HEK293 (cell line): ENCODE measurements around the gene TXLNA.
A peak's percentile ranks its signal among the peaks of the same experiment; 100 is the strongest.

ENCODE experiments used
- GFI1B ChIP-seq: fragments of 450-650 bp; formaldehyde crosslinking; IDR thresholded peaks from 2 replicates; pipeline ENCODE4 v1.5.1; 2016; ENCODE audit warnings: missing biosample characterization, missing genetic modification characterization
- KLF1 ChIP-seq: fragments of 450-650 bp; formaldehyde crosslinking; IDR thresholded peaks from 2 replicates; pipeline ENCODE4 v1.5.1; 2016; ENCODE audit warnings: missing biosample characterization, missing genetic modification characterization
- KLF9 ChIP-seq: fragments of 450-650 bp; formaldehyde crosslinking; IDR thresholded peaks from 2 replicates; pipeline ENCODE4 v1.5.1; 2016; ENCODE audit warnings: missing biosample characterization, missing genetic modification characterization, low read depth
- TRIM28 ChIP-seq: IDR thresholded peaks from 2 replicates; pipeline ENCODE4 v1.6.1; 2011; ENCODE audit warnings: low read length, control low read depth, borderline replicate concordance
- ZNF114 ChIP-seq: fragments of 450-650 bp; formaldehyde crosslinking; IDR thresholded peaks from 2 replicates; pipeline ENCODE4 v1.5.0; 2017; ENCODE audit warnings: missing biosample characterization, missing genetic modification characterization
- ZNF132 ChIP-seq: fragments of 450-650 bp; formaldehyde crosslinking; IDR thresholded peaks from 2 replicates; pipeline ENCODE4 v1.5.1; 2017; ENCODE audit warnings: missing biosample characterization, missing genetic modification characterization, borderline replicate concordance
- ZNF157 ChIP-seq: fragments of 450-650 bp; formaldehyde crosslinking; IDR thresholded peaks from 2 replicates; pipeline ENCODE4 v1.5.1; 2016; ENCODE audit warnings: missing biosample characterization, missing genetic modification characterization
- ZNF184 ChIP-seq: fragments of 450-650 bp; IDR thresholded peaks from 2 replicates; pipeline ENCODE4 v1.5.1; 2018; ENCODE audit warnings: missing biosample characterization, mild to moderate bottlenecking, missing genetic modification characterization
- ZNF202 ChIP-seq: fragments of 450-650 bp; formaldehyde crosslinking; IDR thresholded peaks from 2 replicates; pipeline ENCODE4 v1.5.1; 2016; ENCODE audit warnings: missing biosample characterization, missing genetic modification characterization, borderline replicate concordance
- ZNF214 ChIP-seq: fragments of 450-650 bp; formaldehyde crosslinking; IDR thresholded peaks from 2 replicates; pipeline ENCODE4 v1.5.1; 2017; ENCODE audit warnings: missing biosample characterization, mild to moderate bottlenecking, missing genetic modification characterization, borderline replicate concordance
- ZNF350 ChIP-seq: fragments of 450-650 bp; formaldehyde crosslinking; IDR thresholded peaks from 2 replicates; pipeline ENCODE4 v1.5.0; 2017; ENCODE audit warnings: missing biosample characterization, mild to moderate bottlenecking, missing genetic modification characterization
- ZNF354C ChIP-seq: fragments of 450-650 bp; formaldehyde crosslinking; IDR thresholded peaks from 2 replicates; pipeline ENCODE4 v1.5.1; 2016; ENCODE audit warnings: missing biosample characterization, missing genetic modification characterization, low read depth, borderline replicate concordance
- ZNF366 ChIP-seq: fragments of 450-650 bp; formaldehyde crosslinking; conservative IDR thresholded peaks from 2 replicates; pipeline ENCODE4 v1.5.1; 2016; ENCODE audit warnings: missing biosample characterization, missing genetic modification characterization
- ZNF48 ChIP-seq: fragments of 450-650 bp; formaldehyde crosslinking; IDR thresholded peaks from 2 replicates; pipeline ENCODE4 v1.5.1; 2016; ENCODE audit warnings: missing biosample characterization, missing genetic modification characterization
- ZNF549 ChIP-seq: fragments of 450-650 bp; IDR thresholded peaks from 2 replicates; pipeline ENCODE4 v1.5.1; 2018; ENCODE audit warnings: missing biosample characterization, missing genetic modification characterization, mild to moderate bottlenecking, inconsistent platforms, moderate library complexity
- ZNF585B ChIP-seq: fragments of 450-650 bp; formaldehyde crosslinking; IDR thresholded peaks from 2 replicates; pipeline ENCODE4 v1.5.1; 2016; ENCODE audit warnings: missing biosample characterization, missing genetic modification characterization
- ZNF621 ChIP-seq: fragments of 450-650 bp; formaldehyde crosslinking; IDR thresholded peaks from 2 replicates; pipeline ENCODE4 v1.5.1; 2017; ENCODE audit warnings: missing biosample characterization, missing genetic modification characterization
- ZNF623 ChIP-seq: fragments of 450-650 bp; formaldehyde crosslinking; IDR thresholded peaks from 2 replicates; pipeline ENCODE4 v1.5.1; 2016; ENCODE audit warnings: missing biosample characterization, missing genetic modification characterization
- ZNF626 ChIP-seq: fragments of 450-650 bp; sonication (Bioruptor Pico); formaldehyde crosslinking; IDR thresholded peaks from 2 replicates; pipeline ENCODE4 v1.5.1; 2018; ENCODE audit warnings: missing biosample characterization, missing genetic modification characterization, inconsistent platforms
- ZNF776 ChIP-seq: fragments of 450-650 bp; formaldehyde crosslinking; IDR thresholded peaks from 2 replicates; pipeline ENCODE4 v1.5.0; 2017; ENCODE audit warnings: missing biosample characterization, missing genetic modification characterization, borderline replicate concordance
- TF ChIP-seq, protein P1 (sequence below): fragments of 450-650 bp; formaldehyde crosslinking; IDR thresholded peaks from 2 replicates; pipeline ENCODE4; 2016; ENCODE audit warnings: missing biosample characterization, missing genetic modification characterization
- TF ChIP-seq, protein P2 (sequence below): fragments of 450-650 bp; formaldehyde crosslinking; IDR thresholded peaks from 2 replicates; pipeline ENCODE4 v1.5.1; 2017; ENCODE audit warnings: missing biosample characterization, missing genetic modification characterization
- TF ChIP-seq, protein P3 (sequence below): fragments of 450-650 bp; formaldehyde crosslinking; IDR thresholded peaks from 2 replicates; pipeline ENCODE4 v1.5.1; 2016; ENCODE audit warnings: missing biosample characterization, missing genetic modification characterization
- TF ChIP-seq, protein P4 (sequence below): fragments of 450-650 bp; formaldehyde crosslinking; IDR thresholded peaks from 2 replicates; pipeline ENCODE4 v1.5.1; 2016; ENCODE audit warnings: missing biosample characterization, missing genetic modification characterization
- TF ChIP-seq, protein P5 (sequence below): fragments of 450-650 bp; IDR thresholded peaks from 2 replicates; pipeline ENCODE4 v1.5.1; 2018; ENCODE audit warnings: missing biosample characterization, missing genetic modification characterization
- TF ChIP-seq, protein P6 (sequence below): fragments of 450-650 bp; formaldehyde crosslinking; IDR thresholded peaks from 2 replicates; pipeline ENCODE4 v1.5.1; 2016; ENCODE audit warnings: missing biosample characterization, missing genetic modification characterization
- TF ChIP-seq, protein P7 (sequence below): IDR thresholded peaks from 2 replicates; pipeline ENCODE4 v1.6.1; 2011; ENCODE audit warnings: mild to moderate bottlenecking, low read depth, low read length, borderline replicate concordance

The TXLNA gene

DNA sequence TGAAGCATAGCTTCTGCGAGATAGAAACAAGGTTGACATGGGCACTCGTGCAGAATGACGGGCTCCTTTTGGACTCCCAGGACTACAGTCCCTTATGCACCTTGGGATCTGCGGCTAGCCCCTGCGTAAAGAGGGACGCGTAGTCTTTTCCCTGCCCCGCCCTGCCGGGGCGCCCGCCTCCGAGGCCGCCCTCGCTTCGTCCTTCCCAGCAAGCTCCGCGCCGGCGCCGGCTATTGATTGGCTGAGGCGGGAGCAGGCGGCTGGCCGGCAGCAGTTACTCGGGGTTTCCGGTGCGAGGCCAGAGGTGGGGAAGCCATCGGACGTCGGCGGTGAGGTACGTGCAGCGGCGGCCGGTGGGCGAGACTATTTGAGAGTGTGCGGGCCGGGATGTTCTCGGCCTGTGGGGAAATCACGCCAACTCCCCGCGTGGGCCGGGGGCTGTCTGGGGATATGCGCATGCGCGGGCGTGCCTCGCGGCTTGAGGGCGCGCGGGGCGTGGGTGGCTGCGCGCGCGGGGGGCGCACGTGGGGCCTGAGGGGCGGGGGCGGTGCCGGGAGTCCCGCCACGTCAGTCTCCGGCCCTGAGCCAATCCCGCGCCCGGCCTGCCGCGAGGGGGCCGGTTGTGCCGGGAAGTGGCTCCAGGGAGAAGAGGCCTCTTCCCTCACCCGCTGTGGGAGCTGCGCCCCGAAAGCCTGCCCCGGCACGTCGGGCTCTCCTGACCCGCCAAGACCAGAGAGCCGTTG, at the start of gene TXLNA (continued):
- TF ChIP-seq ZNF626 (tag by site-specific recombination) (no peak), GFI1B (no peak), ZNF354C (tag by site-specific recombination) (no peak), TRIM28 (no peak), ZNF202 (tag by site-specific recombination) (no peak), ZNF48 (tag by site-specific recombination) (no peak), ZNF776 (tag by site-specific recombination) (no peak), KLF9 (tag by site-specific recombination) (peak; percentile 67), KLF1 (tag by site-specific recombination) (peak; percentile 68), ZNF549 (no peak), ZNF350 (tag by site-specific recombination) (no peak), ZNF214 (tag by site-specific recombination) (no peak), ZNF623 (no peak), ZNF621 (tag by site-specific recombination) (no peak), ZNF184 (tag by site-specific recombination) (no peak), ZNF157 (tag by site-specific recombination) (no peak), ZNF114 (tag by site-specific recombination) (no peak), ZNF366 (tag by site-specific recombination) (peak; percentile 47; the same call in 1 of the 2 replicates), ZNF585B (peak; percentile 91), ZNF132 (no peak)
- TF ChIP-seq, protein P1, sequence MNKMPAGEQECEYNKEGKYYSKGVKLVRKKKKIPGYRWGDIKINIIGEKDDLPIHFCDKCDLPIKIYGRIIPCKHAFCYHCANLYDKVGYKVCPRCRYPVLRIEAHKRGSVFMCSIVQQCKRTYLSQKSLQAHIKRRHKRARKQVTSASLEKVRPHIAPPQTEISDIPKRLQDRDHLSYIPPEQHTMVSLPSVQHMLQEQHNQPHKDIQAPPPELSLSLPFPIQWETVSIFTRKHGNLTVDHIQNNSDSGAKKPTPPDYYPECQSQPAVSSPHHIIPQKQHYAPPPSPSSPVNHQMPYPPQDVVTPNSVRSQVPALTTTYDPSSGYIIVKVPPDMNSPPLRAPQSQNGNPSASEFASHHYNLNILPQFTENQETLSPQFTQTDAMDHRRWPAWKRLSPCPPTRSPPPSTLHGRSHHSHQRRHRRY (tag by site-specific recombination): no peak
- TF ChIP-seq, protein P2, sequence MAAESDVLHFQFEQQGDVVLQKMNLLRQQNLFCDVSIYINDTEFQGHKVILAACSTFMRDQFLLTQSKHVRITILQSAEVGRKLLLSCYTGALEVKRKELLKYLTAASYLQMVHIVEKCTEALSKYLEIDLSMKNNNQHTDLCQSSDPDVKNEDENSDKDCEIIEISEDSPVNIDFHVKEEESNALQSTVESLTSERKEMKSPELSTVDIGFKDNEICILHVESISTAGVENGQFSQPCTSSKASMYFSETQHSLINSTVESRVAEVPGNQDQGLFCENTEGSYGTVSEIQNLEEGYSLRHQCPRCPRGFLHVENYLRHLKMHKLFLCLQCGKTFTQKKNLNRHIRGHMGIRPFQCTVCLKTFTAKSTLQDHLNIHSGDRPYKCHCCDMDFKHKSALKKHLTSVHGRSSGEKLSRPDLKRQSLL (tag by site-specific recombination): no peak
- TF ChIP-seq, protein P3, sequence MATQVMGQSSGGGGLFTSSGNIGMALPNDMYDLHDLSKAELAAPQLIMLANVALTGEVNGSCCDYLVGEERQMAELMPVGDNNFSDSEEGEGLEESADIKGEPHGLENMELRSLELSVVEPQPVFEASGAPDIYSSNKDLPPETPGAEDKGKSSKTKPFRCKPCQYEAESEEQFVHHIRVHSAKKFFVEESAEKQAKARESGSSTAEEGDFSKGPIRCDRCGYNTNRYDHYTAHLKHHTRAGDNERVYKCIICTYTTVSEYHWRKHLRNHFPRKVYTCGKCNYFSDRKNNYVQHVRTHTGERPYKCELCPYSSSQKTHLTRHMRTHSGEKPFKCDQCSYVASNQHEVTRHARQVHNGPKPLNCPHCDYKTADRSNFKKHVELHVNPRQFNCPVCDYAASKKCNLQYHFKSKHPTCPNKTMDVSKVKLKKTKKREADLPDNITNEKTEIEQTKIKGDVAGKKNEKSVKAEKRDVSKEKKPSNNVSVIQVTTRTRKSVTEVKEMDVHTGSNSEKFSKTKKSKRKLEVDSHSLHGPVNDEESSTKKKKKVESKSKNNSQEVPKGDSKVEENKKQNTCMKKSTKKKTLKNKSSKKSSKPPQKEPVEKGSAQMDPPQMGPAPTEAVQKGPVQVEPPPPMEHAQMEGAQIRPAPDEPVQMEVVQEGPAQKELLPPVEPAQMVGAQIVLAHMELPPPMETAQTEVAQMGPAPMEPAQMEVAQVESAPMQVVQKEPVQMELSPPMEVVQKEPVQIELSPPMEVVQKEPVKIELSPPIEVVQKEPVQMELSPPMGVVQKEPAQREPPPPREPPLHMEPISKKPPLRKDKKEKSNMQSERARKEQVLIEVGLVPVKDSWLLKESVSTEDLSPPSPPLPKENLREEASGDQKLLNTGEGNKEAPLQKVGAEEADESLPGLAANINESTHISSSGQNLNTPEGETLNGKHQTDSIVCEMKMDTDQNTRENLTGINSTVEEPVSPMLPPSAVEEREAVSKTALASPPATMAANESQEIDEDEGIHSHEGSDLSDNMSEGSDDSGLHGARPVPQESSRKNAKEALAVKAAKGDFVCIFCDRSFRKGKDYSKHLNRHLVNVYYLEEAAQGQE (tag by site-specific recombination): no peak
- TF ChIP-seq, protein P4, sequence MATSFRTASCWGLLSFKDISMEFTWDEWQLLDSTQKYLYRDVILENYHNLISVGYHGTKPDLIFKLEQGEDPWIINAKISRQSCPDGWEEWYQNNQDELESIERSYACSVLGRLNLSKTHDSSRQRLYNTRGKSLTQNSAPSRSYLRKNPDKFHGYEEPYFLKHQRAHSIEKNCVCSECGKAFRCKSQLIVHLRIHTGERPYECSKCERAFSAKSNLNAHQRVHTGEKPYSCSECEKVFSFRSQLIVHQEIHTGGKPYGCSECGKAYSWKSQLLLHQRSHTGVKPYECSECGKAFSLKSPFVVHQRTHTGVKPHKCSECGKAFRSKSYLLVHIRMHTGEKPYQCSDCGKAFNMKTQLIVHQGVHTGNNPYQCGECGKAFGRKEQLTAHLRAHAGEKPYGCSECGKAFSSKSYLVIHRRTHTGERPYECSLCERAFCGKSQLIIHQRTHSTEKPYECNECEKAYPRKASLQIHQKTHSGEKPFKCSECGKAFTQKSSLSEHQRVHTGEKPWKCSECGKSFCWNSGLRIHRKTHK (tag by site-specific recombination): no peak
- TF ChIP-seq, protein P5, sequence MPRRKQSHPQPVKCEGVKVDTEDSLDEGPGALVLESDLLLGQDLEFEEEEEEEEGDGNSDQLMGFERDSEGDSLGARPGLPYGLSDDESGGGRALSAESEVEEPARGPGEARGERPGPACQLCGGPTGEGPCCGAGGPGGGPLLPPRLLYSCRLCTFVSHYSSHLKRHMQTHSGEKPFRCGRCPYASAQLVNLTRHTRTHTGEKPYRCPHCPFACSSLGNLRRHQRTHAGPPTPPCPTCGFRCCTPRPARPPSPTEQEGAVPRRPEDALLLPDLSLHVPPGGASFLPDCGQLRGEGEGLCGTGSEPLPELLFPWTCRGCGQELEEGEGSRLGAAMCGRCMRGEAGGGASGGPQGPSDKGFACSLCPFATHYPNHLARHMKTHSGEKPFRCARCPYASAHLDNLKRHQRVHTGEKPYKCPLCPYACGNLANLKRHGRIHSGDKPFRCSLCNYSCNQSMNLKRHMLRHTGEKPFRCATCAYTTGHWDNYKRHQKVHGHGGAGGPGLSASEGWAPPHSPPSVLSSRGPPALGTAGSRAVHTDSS (tag by site-specific recombination): no peak; the same call in 1 of the 2 replicates
- TF ChIP-seq, protein P6, sequence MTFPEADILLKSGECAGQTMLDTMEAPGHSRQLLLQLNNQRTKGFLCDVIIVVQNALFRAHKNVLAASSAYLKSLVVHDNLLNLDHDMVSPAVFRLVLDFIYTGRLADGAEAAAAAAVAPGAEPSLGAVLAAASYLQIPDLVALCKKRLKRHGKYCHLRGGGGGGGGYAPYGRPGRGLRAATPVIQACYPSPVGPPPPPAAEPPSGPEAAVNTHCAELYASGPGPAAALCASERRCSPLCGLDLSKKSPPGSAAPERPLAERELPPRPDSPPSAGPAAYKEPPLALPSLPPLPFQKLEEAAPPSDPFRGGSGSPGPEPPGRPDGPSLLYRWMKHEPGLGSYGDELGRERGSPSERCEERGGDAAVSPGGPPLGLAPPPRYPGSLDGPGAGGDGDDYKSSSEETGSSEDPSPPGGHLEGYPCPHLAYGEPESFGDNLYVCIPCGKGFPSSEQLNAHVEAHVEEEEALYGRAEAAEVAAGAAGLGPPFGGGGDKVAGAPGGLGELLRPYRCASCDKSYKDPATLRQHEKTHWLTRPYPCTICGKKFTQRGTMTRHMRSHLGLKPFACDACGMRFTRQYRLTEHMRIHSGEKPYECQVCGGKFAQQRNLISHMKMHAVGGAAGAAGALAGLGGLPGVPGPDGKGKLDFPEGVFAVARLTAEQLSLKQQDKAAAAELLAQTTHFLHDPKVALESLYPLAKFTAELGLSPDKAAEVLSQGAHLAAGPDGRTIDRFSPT: no peak
- TF ChIP-seq, protein P7, sequence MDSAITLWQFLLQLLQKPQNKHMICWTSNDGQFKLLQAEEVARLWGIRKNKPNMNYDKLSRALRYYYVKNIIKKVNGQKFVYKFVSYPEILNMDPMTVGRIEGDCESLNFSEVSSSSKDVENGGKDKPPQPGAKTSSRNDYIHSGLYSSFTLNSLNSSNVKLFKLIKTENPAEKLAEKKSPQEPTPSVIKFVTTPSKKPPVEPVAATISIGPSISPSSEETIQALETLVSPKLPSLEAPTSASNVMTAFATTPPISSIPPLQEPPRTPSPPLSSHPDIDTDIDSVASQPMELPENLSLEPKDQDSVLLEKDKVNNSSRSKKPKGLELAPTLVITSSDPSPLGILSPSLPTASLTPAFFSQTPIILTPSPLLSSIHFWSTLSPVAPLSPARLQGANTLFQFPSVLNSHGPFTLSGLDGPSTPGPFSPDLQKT: no peak
